Measurements from ENCODE around the gene KDM2A.

- TF ChIP-seq CTCF (conservative IDR thresholded peaks at IDR 0.05 in 1 of 2, IDR thresholded peaks at IDR 0.05 in 1 of 2; ENCODE audit: extremely low read depth in 1 of 2, insufficient read depth in 1 of 2, low read depth in 1 of 2, low read length in 2 of 2) = no peak
- no peak for TF ChIP-seq EZH2 (IDR thresholded peaks at IDR 0.05; ENCODE audit: borderline replicate concordance, low read length)
These were observed 94.1 kb downstream of the KDM2A start for GRCh38 chr11:67213178-67213621.
